Upper lobe of left lung (tissue), 4 donors: ENCODE results near the gene MYO9B.

Source experiments
- CTCF ChIP-seq, 6 experiments: fragments of 450-650 bp in 4 of 6; fragments of 200-600 bp in 2 of 6; sonication (generic) in 2 of 6; IDR thresholded peaks; one replicate each; pipeline ENCODE4 v1.5.1; 2016 to 2019; ENCODE audit warnings: antibody characterized with exemption in 6 of 6
- POLR2A ChIP-seq, 4 donors: fragments of 450-650 bp; IDR thresholded peaks; one replicate each; pipeline ENCODE4 v1.5.1; 2016 to 2017; ENCODE audit warnings: antibody characterized with exemption in 4 of 4, mild to moderate bottlenecking in 2 of 4

GRCh38 chr19:17184371-17184841 lies 108.8 kb downstream of the MYO9B start:
- TF ChIP-seq POLR2A (IDR thresholded peaks at IDR 0.05): no peak
- no peak for TF ChIP-seq CTCF (IDR thresholded peaks at IDR 0.05)
